ENCODE results near the gene FOXN3.

Gene FOXN3

GRCh38 chr14:89417091-89417464 lies at the start of gene FOXN3:
Gene FOXN3 (minus strand): TSS chr14:89417233. CDS start chr14:89412476, 4,757 bp downstream.
- peak; percentile 47 to 52 for ATAC-seq

- ATAC-seq, result peak in 1 of 2 donors; percentile 48
Observed at GRCh38 chr14:89466484-89466883, 49.5 kb upstream of the FOXN3 start.

GRCh38 chr14:89465876-89466275 lies 48.8 kb upstream of the FOXN3 start:
- ATAC-seq, result no peak

GRCh38 chr14:89461256-89461655 lies 44.2 kb upstream of the FOXN3 start:
- ATAC-seq, result no peak

GRCh38 chr14:89458713-89459420 lies 41.8 kb upstream of the FOXN3 start:
- no peak for ATAC-seq

- ATAC-seq, result no peak
Observed at GRCh38 chr14:89457007-89457406, 40.0 kb upstream of the FOXN3 start.

GRCh38 chr14:89455412-89455811 lies 38.4 kb upstream of the FOXN3 start:
- ATAC-seq, result no peak

GRCh38 chr14:89454996-89455395 lies 38.0 kb upstream of the FOXN3 start:
- ATAC-seq, result no peak

GRCh38 chr14:89452281-89452680 lies 35.2 kb upstream of the FOXN3 start:
- ATAC-seq, result no peak

GRCh38 chr14:89451229-89451628 lies 34.2 kb upstream of the FOXN3 start:
- no peak for ATAC-seq

- no peak for ATAC-seq
Observed at GRCh38 chr14:89447182-89447944, 30.3 kb upstream of the FOXN3 start.

- peak; percentile 84 to 88 for ATAC-seq
Observed at GRCh38 chr14:89445273-89445973, 28.4 kb upstream of the FOXN3 start.

GRCh38 chr14:89444516-89445125 lies 27.6 kb upstream of the FOXN3 start:
- ATAC-seq, result no peak

- peak; percentile 43 to 50 for ATAC-seq
Observed at GRCh38 chr14:89444044-89444443, 27.0 kb upstream of the FOXN3 start.

- ATAC-seq, result peak in 1 of 2 donors; percentile 15
Observed at GRCh38 chr14:89443042-89443629, 26.1 kb upstream of the FOXN3 start.

GRCh38 chr14:89442280-89442679 lies 25.2 kb upstream of the FOXN3 start:
- ATAC-seq, result no peak

GRCh38 chr14:89440986-89441909 lies 24.2 kb upstream of the FOXN3 start:
- no peak for ATAC-seq

GRCh38 chr14:89435892-89436656 lies 19.0 kb upstream of the FOXN3 start:
- no peak for ATAC-seq

GRCh38 chr14:89435492-89435891 lies 18.5 kb upstream of the FOXN3 start:
- no peak for ATAC-seq

GRCh38 chr14:89432226-89432625 lies 15.2 kb upstream of the FOXN3 start:
- ATAC-seq, result no peak
